GM18499 (cell line): ENCODE results near the gene UBE2B.

Source experiments
- ATAC-seq: cut with Tn5 transposase; IDR thresholded peaks from one replicate; pipeline ENCODE4 v1.9.1; 2021; ENCODE audit warnings: moderate number of reproducible peaks; ENCODE audit not compliant: insufficient read depth, unreplicated experiment

UBE2B gene

GRCh38 chr5:134436523-134437339, 65.4 kb downstream of the UBE2B start:
- no peak for ATAC-seq

- ATAC-seq: no peak
Measured at GRCh38 chr5:134437340-134437846, 66.0 kb downstream of the UBE2B start.

GRCh38 chr5:134437847-134438581, 66.6 kb downstream of the UBE2B start:
- ATAC-seq: no peak

- no peak for ATAC-seq
Measured at GRCh38 chr5:134438721-134439123, 67.4 kb downstream of the UBE2B start.

- ATAC-seq: no peak
Measured at GRCh38 chr5:134439210-134439654, 67.9 kb downstream of the UBE2B start.

GRCh38 chr5:134440201-134440755, 68.9 kb downstream of the UBE2B start:
- ATAC-seq: no peak
